Duodenal mucosa (tissue), 2 donors: ENCODE results near the gene CRISP2.
"Not testable (repeated sequence)": the region's sequence is repeated elsewhere in the genome, so short reads cannot be mapped to it uniquely, and the experiment has no call there.

Experiments used
- H3K27ac ChIP-seq: one replicate; pipeline ENCODE4 v1.7.0; 2013; ENCODE audit warnings: low read depth, low read length
- H3K27me3 ChIP-seq, 2 donors: one replicate each; pipeline ENCODE4 v1.7.0; 2013; ENCODE audit warnings: low read length in 2 of 2, control low read depth in 1 of 2; ENCODE audit not compliant: insufficient read depth in 2 of 2, control insufficient read depth in 1 of 2
- H3K36me3 ChIP-seq, 2 donors: one replicate each; pipeline ENCODE4 v1.7.0; 2013; ENCODE audit warnings: low read length in 2 of 2, control low read depth in 1 of 2; ENCODE audit not compliant: insufficient read depth in 2 of 2, control insufficient read depth in 1 of 2
- H3K4me1 ChIP-seq, 2 donors: one replicate each; pipeline ENCODE4 v1.7.0; 2013; ENCODE audit warnings: low read length in 2 of 2, control low read depth in 1 of 2; ENCODE audit not compliant: insufficient read depth in 2 of 2, control insufficient read depth in 1 of 2
- H3K4me3 ChIP-seq, 2 donors: one replicate each; pipeline ENCODE4 v1.7.0; 2013; ENCODE audit warnings: low read length in 2 of 2, low read depth in 1 of 2
- H3K9ac ChIP-seq, 2 donors: one replicate each; pipeline ENCODE4 v1.7.0; 2013; ENCODE audit warnings: low read length in 2 of 2, low read depth in 1 of 2
- H3K9me3 ChIP-seq, 2 donors: one replicate each; pipeline ENCODE4 v1.7.0; 2013; ENCODE audit warnings: low read length in 2 of 2, control low read depth in 1 of 2; ENCODE audit not compliant: control insufficient read depth in 1 of 2

Gene CRISP2, protein sequence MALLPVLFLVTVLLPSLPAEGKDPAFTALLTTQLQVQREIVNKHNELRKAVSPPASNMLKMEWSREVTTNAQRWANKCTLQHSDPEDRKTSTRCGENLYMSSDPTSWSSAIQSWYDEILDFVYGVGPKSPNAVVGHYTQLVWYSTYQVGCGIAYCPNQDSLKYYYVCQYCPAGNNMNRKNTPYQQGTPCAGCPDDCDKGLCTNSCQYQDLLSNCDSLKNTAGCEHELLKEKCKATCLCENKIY

DNA sequence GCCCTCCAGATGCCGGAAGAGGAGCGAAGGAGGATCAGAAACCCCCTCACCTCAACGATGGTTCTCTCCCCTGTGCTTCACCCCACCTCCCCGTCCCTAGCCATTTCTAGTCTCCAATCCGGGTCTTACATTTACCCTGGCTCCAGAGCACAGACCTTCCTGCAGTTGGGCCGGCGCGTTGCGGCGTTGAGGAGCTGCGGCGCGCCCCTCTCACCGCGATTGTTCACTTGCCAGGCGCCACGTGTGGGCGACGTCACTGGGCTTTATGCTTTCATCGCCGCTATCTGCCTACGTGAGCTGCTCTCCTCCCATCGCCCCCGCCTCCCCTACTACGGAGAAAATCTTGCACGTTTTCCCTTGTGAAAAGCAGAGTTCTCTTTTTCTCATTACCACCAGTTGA, at the start of gene CRISP2:
CRISP2 (minus strand) TSS at position 198 of the 400 bp plus-strand sequence. CDS start 4,347 bp downstream, outside the sequence.
- no peak within 1 kb of the TSS for H3K4me3 ChIP-seq
- no peaks in the 10 kb centered on the region for H3K9me3 ChIP-seq
- H3K27ac ChIP-seq: no peak within 1 kb of the TSS
- H3K36me3 ChIP-seq: no peaks in the 10 kb centered on the region
- no peaks in the 10 kb centered on the region for H3K27me3 ChIP-seq
- H3K9ac ChIP-seq: no peak within 1 kb of the TSS
- H3K4me1 ChIP-seq: no peaks in the 10 kb centered on the region

DNA sequence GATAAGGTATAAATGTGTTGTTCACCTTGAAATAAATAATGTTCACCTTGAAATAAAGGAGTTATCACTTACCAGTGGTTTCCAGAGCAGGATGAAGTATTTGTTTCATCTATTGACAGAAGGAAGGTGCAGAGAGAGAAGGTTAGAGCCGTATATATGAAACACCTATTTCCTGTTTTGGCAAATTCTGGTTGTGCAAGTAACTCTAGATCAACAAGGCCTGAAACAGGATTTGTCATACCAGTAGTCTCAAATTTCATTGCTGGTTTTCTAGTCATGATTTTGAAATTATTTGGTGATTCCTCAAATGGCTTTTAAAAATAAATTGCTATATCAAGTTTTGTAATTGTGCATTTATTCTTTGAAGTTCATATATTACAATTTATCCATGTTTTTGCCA, 30.9 kb upstream of the CRISP2 start, which contains the start of gene CRISP3:
CRISP3 (minus strand) TSS at position 130 of the 400 bp plus-strand sequence; CDS start at position 109, 21 bp downstream.
- Histone ChIP-seq H3K4me1 (no peaks in the 10 kb centered on the region), H3K27me3 (no peaks in the 10 kb centered on the region), H3K9me3 (no peaks in the 10 kb centered on the region), H3K4me3 (no peak within 1 kb of the TSS), H3K36me3 (no peaks in the 10 kb centered on the region), H3K9ac (no peak within 1 kb of the TSS), H3K27ac (no peak within 1 kb of the TSS)

DNA sequence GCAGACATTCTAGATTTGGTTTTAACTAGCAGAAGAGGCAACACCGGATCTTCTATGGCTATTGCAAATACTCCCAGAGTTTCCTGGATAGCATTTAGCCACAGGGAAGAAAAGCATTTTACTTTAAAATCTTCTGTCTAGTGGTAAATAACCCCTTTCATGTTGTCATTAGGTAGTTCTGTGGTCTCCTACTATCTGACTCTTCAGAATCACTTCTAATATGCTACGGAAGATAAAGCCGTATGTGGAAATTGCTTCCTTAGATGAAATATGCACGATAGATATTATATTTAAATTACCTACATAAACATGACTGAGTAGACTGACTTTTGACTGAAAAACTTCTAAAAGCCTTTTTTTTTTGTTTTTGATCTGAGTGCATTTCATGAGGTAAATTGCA, 30.1 kb upstream of the CRISP2 start:
- Histone ChIP-seq H3K9ac (no peak overlapping the region), H3K36me3 (no peaks in the 10 kb centered on the region), H3K9me3 (no peaks in the 10 kb centered on the region), H3K27ac (no peak overlapping the region), H3K27me3 (no peaks in the 10 kb centered on the region), H3K4me1 (no peaks in the 10 kb centered on the region), H3K4me3 (no peak overlapping the region)

DNA sequence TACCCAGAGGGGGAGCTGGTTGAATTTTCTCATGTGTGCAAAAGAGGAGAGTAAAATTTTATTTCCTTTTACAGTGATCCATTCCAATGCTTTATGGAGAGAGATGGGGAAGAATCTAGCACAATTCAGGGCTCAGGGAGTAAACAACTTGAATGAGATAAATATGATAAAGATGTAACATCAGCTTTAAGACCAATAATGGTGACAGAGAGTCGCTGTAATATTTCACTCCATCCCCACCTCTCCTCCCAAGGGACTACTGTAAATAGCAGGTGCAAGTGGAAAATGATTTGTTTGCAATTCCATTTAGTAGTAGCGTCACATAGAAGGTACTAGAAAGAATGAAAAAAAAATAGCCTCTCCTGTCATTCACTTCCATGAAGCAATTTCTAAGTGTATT, 26.1 kb upstream of the CRISP2 start:
- no peaks in the 10 kb centered on the region for H3K4me1 ChIP-seq
- no peaks in the 10 kb centered on the region for H3K9me3 ChIP-seq
- H3K27me3 ChIP-seq: no peaks in the 10 kb centered on the region
- no peak overlapping the region for H3K27ac ChIP-seq
- H3K4me3 ChIP-seq: no peak overlapping the region
- H3K36me3 ChIP-seq: no peaks in the 10 kb centered on the region
- H3K9ac ChIP-seq: no peak overlapping the region

DNA sequence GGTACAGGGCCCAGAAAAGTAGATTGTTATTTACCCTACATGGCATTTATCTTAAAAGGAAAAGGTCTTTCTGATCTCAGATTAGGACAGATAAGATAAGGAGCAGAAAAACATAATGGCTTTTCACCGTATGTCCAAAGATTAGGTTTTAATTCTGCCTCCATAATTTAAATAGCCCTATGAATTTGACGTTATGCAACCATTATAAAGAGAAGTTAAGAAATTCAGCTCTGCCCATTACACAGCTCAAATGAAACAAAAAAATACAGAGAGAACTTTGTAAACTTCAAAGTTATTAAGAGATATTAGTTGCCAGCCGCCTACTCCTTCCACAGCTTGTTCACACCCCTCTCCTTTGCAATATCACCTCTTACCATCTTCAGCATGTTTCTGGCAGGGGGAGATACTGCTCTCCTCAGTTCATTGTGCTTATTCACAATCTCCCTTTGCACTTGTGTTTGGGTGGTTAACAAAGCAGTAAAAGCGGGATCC, 22.7 kb upstream of the CRISP2 start:
- H3K4me1 ChIP-seq: no peaks in the 10 kb centered on the region
- H3K4me3 ChIP-seq: no peak overlapping the region
- H3K36me3 ChIP-seq: no peaks in the 10 kb centered on the region
- H3K9ac ChIP-seq: no peak overlapping the region
- H3K27me3 ChIP-seq: no peaks in the 10 kb centered on the region
- no peaks in the 10 kb centered on the region for H3K9me3 ChIP-seq
- H3K27ac ChIP-seq: no peak overlapping the region

DNA sequence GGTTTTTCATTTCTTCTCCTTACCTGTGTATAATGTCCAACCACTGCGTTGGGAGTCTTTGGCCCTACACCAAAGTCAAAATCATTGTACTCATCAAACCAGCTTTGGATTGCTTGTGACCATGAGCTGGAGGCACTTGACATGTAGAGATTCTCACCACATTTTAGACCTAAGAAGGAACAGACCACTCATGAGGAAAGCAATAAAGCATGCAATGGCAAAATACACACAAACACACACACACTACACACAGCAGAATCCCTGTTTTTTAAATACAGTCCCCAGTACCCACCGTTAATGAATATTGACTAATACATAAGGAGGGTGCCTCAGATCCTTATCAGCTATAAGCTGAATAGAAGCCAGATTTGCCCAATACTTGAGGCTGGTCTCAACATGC, 20.3 kb upstream of the CRISP2 start:
- Histone ChIP-seq H3K27me3 (no peaks in the 10 kb centered on the region), H3K4me3 (no peak overlapping the region), H3K9ac (no peak overlapping the region), H3K9me3 (no peaks in the 10 kb centered on the region), H3K27ac (no peak overlapping the region), H3K4me1 (no peaks in the 10 kb centered on the region), H3K36me3 (no peaks in the 10 kb centered on the region)

DNA sequence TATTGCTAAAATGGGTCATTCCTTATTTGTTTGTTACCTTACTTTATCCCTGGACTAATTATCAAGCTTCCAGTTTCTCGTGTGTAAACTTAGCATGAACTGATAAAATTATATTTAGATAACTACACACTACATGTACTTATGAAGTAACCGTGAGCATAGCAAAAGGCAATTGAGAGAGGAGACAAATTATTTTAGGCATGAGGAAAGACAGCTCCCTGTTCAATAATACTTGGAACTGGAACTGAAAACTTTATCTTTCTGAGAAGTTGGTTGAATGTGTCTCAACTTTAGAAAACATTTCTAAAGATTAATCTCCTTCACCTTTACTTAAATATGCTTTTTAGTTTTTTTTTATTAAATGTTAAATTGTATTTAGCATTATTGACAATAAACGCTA, 19.4 kb upstream of the CRISP2 start:
- Histone ChIP-seq H3K27ac (no peak overlapping the region), H3K4me1 (no peaks in the 10 kb centered on the region), H3K9me3 (no peaks in the 10 kb centered on the region), H3K27me3 (no peaks in the 10 kb centered on the region), H3K9ac (no peak overlapping the region), H3K36me3 (no peaks in the 10 kb centered on the region), H3K4me3 (no peak overlapping the region)

DNA sequence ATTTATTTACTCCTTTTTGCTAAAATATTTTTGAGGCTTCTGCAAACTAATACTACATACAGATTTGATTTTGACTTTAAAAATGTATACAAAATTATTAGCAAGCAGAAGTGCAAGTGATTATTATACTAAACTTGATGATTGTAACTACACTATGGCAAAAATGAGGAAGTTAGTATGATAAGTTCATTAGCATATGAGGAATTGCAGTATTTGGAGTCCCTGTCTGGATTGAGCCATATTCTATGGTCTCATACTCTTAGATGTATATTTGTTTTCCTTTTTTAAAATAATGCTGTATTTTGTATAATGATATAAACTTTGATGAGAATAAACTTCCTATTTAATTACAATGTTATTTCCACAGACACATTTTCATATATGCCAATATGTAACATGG, 16.9 kb upstream of the CRISP2 start:
- H3K9me3 ChIP-seq: no peaks in the 10 kb centered on the region
- H3K4me1 ChIP-seq: no peaks in the 10 kb centered on the region
- no peaks in the 10 kb centered on the region for H3K27me3 ChIP-seq
- H3K36me3 ChIP-seq: no peaks in the 10 kb centered on the region
- no peak overlapping the region for H3K4me3 ChIP-seq
- no peak overlapping the region for H3K27ac ChIP-seq
- H3K9ac ChIP-seq: no peak overlapping the region

DNA sequence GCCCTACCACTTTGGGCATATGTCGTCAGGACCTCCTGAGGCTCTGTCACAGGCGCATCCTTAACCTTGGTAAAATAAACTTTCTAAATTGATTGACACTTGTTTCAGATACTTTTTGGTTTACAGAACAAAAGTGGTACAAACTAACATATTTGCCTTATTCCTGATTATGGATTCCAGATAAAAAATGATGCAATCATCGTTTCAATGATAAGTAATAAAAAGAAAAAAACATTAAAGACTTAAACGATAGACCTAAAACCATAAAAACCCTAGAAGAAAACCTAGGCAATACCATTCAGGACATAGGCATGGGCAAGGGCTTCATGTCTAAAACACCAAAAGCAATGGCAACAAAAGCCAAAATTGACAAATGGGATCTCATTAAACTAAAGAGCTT, 10.6 kb upstream of the CRISP2 start:
- H3K4me3 ChIP-seq, H3K9ac ChIP-seq, H3K27ac ChIP-seq, H3K9me3 ChIP-seq, H3K27me3 ChIP-seq, H3K36me3 ChIP-seq, H3K4me1 ChIP-seq: not testable (repeated sequence)

DNA sequence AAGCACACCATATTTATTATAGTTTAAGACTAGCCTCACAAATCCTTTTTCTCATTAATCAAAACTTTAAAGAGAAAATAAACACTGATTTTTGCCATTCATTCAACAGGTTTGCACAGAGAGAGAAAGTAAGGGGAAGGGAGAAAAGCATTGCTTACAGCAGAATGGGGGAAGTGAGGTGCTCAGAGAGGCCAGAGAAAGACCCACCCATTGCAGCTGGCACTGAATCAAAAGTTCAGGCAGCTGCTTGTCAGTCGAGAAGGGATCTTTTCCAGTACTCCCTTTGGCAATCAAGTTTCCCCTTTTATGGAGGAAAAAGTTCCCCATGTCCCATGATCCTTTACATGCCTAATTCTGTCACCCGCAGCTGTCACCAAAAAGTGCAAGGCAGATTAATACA, 8.0 kb upstream of the CRISP2 start:
- Histone ChIP-seq H3K27me3 (no peaks in the 10 kb centered on the region), H3K4me3 (no peak overlapping the region), H3K36me3 (no peaks in the 10 kb centered on the region), H3K27ac (no peak overlapping the region), H3K9me3 (no peaks in the 10 kb centered on the region), H3K9ac (no peak overlapping the region), H3K4me1 (no peaks in the 10 kb centered on the region)
